ENCODE data around the gene ATG10. TPM values are rescaled to one million over a fixed set of nuclear protein-coding genes. Genes with fewer than 3 reads are reported as not detected.

Gene ATG10
- total and polyA plus RNA-seq, 2 of the 8 experiments (the other 6 are each of a cell fraction or from before 2014, with no cell fraction given), result 3.7 to 8.8 TPM

- H3K18ac ChIP-seq (ENCODE audit: extremely low read depth, low read length), result no peak overlapping the region
- no peaks in the 10 kb centered on the region for H3K4me1 ChIP-seq (replicated peaks in 1 of 4; ENCODE audit: control insufficient read depth in 3 of 4, insufficient read depth in 4 of 4, low read length in 3 of 4)
- no peak overlapping the region for H4K5ac ChIP-seq (ENCODE audit: insufficient read length, low read depth, low read length)
- no peaks in the 10 kb centered on the region for H3K79me1 ChIP-seq (ENCODE audit: low read depth, low read length)
- no peak overlapping the region for H3K23ac ChIP-seq (ENCODE audit: insufficient read length)
- ChIA-PET CTCF (ENCODE audit: partially characterized antibody) (interaction anchor here (1.7 kb wide), 1 partner anchor 11 kb away, joined by 5 read pairs; no protein-coding TSS in a partner anchor), POLR2A (ENCODE audit: partially characterized antibody) (interaction anchor here (1.5 kb wide), 1 partner anchor 9 kb away, joined by 3 read pairs; no protein-coding TSS in a partner anchor)
- peaks cover 0 to 1% (median 0%) of the 10 kb centered on the region in 4 experiments; a peak in 1 of 7 replicates for H3K27me3 ChIP-seq (replicated peaks in 1 of 4; ENCODE audit: control insufficient read depth in 3 of 4, extremely low read depth in 1 of 4, insufficient read depth in 3 of 4, low read length in 3 of 4)
- no peak for DNase-seq (ENCODE audit: low read depth in 1 of 2, low spot score in 2 of 2)
- no peaks in the 10 kb centered on the region; a peak in 1 of 8 replicates for H3K36me3 ChIP-seq (ENCODE audit: control insufficient read depth in 2 of 4, insufficient read depth in 4 of 4, low read length in 3 of 4)
- H2BK20ac ChIP-seq (ENCODE audit: low read length), result no peak overlapping the region
- no peak overlapping the region for H2BK120ac ChIP-seq (replicated peaks; ENCODE audit: low read depth, low read length)
- H2AFZ ChIP-seq (ENCODE audit: low read length), result no peak overlapping the region
- no peak overlapping the region for H2BK15ac ChIP-seq (ENCODE audit: low read length)
- H3K23me2 ChIP-seq (ENCODE audit: low read depth, low read length), result no peaks in the 10 kb centered on the region
- H4K91ac ChIP-seq (replicated peaks; ENCODE audit: insufficient read length, low read length), result no peak overlapping the region
- no peak overlapping the region for H3K4ac ChIP-seq (replicated peaks; ENCODE audit: insufficient read length, low read depth, low read length)
- no peak overlapping the region for H2BK5ac ChIP-seq (ENCODE audit: low read depth, low read length)
- no peak overlapping the region for H3K4me2 ChIP-seq (ENCODE audit: insufficient read depth in 1 of 2, low read depth in 2 of 2, low read length in 2 of 2)
- H4K20me1 ChIP-seq (replicated peaks in 1 of 2; ENCODE audit: control insufficient read depth in 1 of 2, insufficient read depth in 2 of 2, low read length in 2 of 2), result no peaks in the 10 kb centered on the region
- no peak overlapping the region for H3K9ac ChIP-seq (replicated peaks in 1 of 4; ENCODE audit: extremely low read depth in 1 of 4, low read depth in 3 of 4, low read length in 3 of 4)
- no peak for FAIRE-seq
- no peak overlapping the region for H2AK5ac ChIP-seq (ENCODE audit: low read depth, low read length)
- no peak overlapping the region for H3K14ac ChIP-seq (ENCODE audit: insufficient read length)
- no peak overlapping the region for H4K8ac ChIP-seq (ENCODE audit: extremely low read depth, insufficient read depth, low read length)
- no peak overlapping the region for H3K56ac ChIP-seq (replicated peaks; ENCODE audit: insufficient read length, low read depth, low read length)
- 85% methylated on average over 1 of the region's 1 CpG; no CpG with 5 or more reads in 1 of the 2 experiments for WGBS, 2 experiments (ENCODE audit: extremely low coverage in 1 of 2, insufficient coverage in 1 of 2, insufficient read length in 1 of 2, insufficient replicate concordance in 2 of 2, low coverage in 1 of 2, low lambda C conversion rate in 2 of 2, missing lambda C conversion rate in 1 of 2)
- no peaks in the 10 kb centered on the region for H3K79me2 ChIP-seq (ENCODE audit: control insufficient read depth in 1 of 2, insufficient read depth in 2 of 2, low read length in 2 of 2)
- H3K27ac ChIP-seq (ENCODE audit: low read depth, low read length), result no peak overlapping the region
- no peak overlapping the region for H3K4me3 ChIP-seq (ENCODE audit: extremely low read depth in 1 of 4, insufficient read depth in 2 of 4, low read depth in 3 of 4, low read length in 4 of 4)
- no peaks in the 10 kb centered on the region for H3K9me3 ChIP-seq (ENCODE audit: insufficient read depth in 2 of 2, low read depth in 1 of 2, low read length in 1 of 2)
- no peak overlapping the region for H2BK12ac ChIP-seq (ENCODE audit: low read depth, low read length)
- no peak for TF ChIP-seq RNF2 (IDR thresholded peaks at IDR 0.05; ENCODE audit: borderline replicate concordance, low read depth, low read length, missing control alignments, poor library complexity, severe bottlenecking)
- no peak for TF ChIP-seq SUZ12 (IDR thresholded peaks at IDR 0.05; ENCODE audit: low read length)
- TF ChIP-seq CBX5 (IDR thresholded peaks at IDR 0.05; ENCODE audit: low read depth, low read length), result no peak
- no peak for TF ChIP-seq KDM5A (IDR thresholded peaks at IDR 0.05; ENCODE audit: low read length)
- no peak for TF ChIP-seq SP1 (IDR thresholded peaks at IDR 0.05; ENCODE audit: low read depth, low read length)
- TF ChIP-seq KDM1A (IDR thresholded peaks at IDR 0.05; ENCODE audit: borderline replicate concordance, low read length), result no peak
- no peak for TF ChIP-seq SAP30 (IDR thresholded peaks at IDR 0.05; ENCODE audit: insufficient read depth, insufficient replicate concordance, low read length)
- TF ChIP-seq POU5F1 (IDR thresholded peaks at IDR 0.05; ENCODE audit: low read depth, low read length), result no peak
- no peak for TF ChIP-seq EP300 (IDR thresholded peaks at IDR 0.05; ENCODE audit: borderline replicate concordance in 1 of 2, low read depth in 2 of 2, low read length in 2 of 2)
- no peak for TF ChIP-seq NRF1 (IDR thresholded peaks at IDR 0.05; ENCODE audit: low read depth, low read length)
- TF ChIP-seq BCL11A (IDR thresholded peaks at IDR 0.05; ENCODE audit: low read depth in 2 of 2, low read length in 2 of 2), result no peak
- no peak for TF ChIP-seq TAF7 (optimal IDR thresholded peaks at IDR 0.05; ENCODE audit: borderline replicate concordance, low read depth, low read length)
- TF ChIP-seq HDAC6 (IDR thresholded peaks at IDR 0.05; ENCODE audit: low read depth, low read length), result no peak
Measured at GRCh38 chr5:82183828-82184227, 212.0 kb downstream of the ATG10 start.

Measured in H1 (cell line).